Muscle of back (tissue), 11 donors: ENCODE data around the gene CDHR2. TPM values are rescaled to one million over a fixed set of nuclear protein-coding genes. Genes with fewer than 3 reads are reported as not detected.

ENCODE experiments used
- DNase-seq, 3 donors: peaks; one replicate each; pipeline versions ENCODE4 v3.0.0 to v3.0.0-alpha.2; 2013
- polyA plus RNA-seq, 10 donors: library from polyadenylated mRNA; unstranded; fragments of 120-200 nt; gene quantifications; one replicate each; pipeline ENCODE4 v1.2.1, GENCODE V29; 2013; ENCODE audit not compliant: insufficient read length in 10 of 10

CDHR2 gene
- polyA plus RNA-seq, 10 donors, result 0.27 to 0.88 (median 0.49) TPM; not detected in 2

DNA sequence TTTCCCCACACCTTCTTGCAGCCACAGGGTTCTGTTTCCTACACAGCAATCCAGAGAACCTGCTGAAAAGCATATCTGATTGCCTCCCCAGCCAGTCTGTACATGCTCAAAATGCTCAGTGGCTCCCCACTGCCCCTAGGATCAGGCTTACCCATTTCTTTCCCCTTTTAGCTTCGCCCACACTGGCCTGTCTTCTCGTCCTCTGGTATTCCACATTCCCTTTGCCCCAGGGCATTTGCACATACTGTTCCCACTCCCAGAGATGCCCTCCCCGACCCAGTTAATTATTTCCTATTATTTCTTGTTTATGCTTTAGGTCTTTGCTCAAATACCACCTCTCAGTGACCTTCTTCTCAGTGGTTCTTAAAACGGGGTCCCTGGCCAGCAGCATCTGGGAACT lies 91.5 kb downstream of the CDHR2 start:
- no peak for DNase-seq

GRCh38 chr5:176642675-176643490 lies 93.7 kb downstream of the CDHR2 start:
- DNase-seq, result no peak

DNA sequence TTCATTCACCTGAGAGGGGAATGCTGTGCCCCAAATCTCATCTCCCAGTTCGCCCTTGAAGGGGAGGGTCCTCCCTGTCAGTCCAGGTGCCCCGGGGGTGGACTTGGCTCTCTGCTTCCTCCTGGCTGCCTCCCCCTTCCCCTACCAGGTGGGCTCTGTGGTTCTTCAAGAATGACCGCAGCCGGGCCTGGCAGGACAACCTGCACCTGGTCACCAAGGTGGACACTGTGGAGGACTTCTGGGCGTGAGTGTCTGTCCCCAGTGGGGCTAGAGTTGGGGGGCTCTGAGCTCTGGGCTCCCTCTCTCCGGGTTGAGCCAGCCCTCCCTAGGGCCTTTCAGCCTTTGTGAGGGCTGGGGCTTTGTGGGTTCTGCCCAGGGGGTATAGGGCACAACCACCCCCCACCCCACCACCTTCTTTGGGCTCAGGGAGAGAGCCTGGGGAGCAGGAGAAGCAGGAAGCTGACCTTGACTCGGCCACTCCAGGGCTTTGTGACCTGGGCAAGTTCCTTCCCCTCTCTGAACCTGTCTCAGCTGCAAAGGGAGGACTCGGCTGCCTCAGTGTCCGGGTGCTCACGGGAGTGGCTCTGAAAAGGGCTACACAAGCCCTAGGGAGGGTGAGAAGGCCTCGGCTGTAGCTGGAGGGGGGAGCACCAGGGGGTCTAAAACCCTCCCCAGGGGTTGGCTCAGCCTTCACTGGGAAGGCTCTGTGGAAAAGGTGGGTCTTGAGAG lies 94.5 kb downstream of the CDHR2 start:
- no peak for DNase-seq

DNA sequence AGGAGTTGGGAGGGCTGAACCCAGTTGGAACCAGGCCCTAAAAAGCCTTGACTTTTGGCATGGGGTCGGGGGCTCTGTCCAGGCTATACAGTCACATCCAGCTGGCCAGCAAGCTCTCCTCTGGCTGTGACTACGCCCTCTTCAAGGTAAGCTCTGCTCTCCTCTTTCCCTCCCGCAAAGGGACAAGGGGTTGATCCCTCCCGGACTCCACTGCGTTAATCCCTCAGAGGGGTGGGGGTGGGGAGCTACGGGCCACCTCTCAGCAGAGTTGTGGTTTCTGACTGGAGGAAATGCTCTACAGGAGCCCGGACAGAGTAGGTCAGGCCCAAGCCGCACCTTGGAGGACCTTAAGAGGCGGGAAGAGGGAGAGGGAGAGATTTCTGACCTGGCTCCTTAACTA lies 95.2 kb downstream of the CDHR2 start:
- no peak for DNase-seq

DNA sequence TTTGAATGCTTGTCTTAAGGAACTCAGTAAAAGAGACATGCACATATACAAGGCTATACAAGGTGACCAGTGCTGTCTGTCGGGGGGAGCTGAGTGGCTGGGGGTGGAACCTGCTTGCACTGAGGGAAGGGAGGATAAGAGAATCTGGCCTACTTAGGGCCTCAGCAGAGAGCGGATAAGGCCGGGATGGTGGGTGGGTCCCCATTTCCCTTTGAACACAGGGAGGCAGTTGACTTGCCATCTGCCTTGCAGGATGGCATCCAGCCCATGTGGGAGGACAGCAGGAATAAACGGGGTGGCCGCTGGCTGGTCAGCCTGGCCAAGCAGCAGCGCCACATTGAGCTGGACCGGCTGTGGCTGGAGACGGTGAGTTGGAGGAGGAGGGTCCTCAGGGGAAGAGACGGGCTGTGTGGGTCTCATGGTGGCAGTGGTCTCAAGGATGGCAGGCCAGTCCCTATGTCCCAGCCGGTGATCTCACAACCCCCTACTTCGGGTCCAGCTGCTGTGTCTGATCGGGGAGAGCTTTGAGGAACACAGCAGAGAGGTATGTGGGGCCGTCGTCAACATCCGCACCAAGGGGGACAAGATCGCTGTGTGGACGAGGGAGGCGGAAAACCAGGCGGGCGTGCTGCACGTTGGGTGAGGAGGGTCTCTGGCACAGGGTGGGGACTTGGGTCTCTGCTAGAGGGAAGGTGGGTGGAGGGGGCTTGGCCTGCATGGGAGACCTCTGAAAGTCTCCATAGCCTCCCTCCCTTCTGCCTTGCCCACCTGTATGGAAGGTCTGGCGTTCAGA lies 95.9 kb downstream of the CDHR2 start:
- no peak for DNase-seq

Other genes starting within 250 kb of the CDHR2 start
- 10 to 100 TPM; 53.6 to 69.0 (median 58.6) TPM for gene KIAA1191, start 187.6 kb upstream of the CDHR2 start, polyA plus RNA-seq
- 10 to 100 TPM in 6 of 10 donors, 1 to 10 TPM in 4; 8.6 to 13.6 (median 10.9) TPM for gene ARL10, start 183.9 kb upstream of the CDHR2 start, polyA plus RNA-seq
- 10 to 100 TPM; 21.6 to 34.0 (median 28.2) TPM for gene NOP16, start 160.7 kb upstream of the CDHR2 start, polyA plus RNA-seq
- gene HIGD2A, start 160.6 kb upstream of the CDHR2 start, polyA plus RNA-seq, result 100 to 1,000 TPM; 129 to 183 (median 157) TPM
- gene CLTB, start 132.8 kb upstream of the CDHR2 start, polyA plus RNA-seq, result 10 to 100 TPM; 42.0 to 67.1 (median 50.2) TPM
- gene FAF2, start 101.0 kb upstream of the CDHR2 start, polyA plus RNA-seq, result 10 to 100 TPM; 22.9 to 33.3 (median 27.4) TPM
- 10 to 100 TPM; 22.0 to 48.4 (median 27.0) TPM for gene RNF44, start 11.9 kb upstream of the CDHR2 start, polyA plus RNA-seq
- gene GPRIN1, start 60.8 kb downstream of the CDHR2 start, polyA plus RNA-seq, result 1 to 10 TPM in 3 of 10 donors, under 1 TPM in 7; 0.38 to 4.1 (median 0.63) TPM
- gene SNCB, start 81.2 kb downstream of the CDHR2 start, polyA plus RNA-seq, result under 1 TPM in 1 of 10 donors, not detected in 9; 0.15 TPM
- under 1 TPM in 2 of 10 donors, not detected in 8; 0.05 to 0.17 TPM for gene EIF4E1B, start 81.3 kb downstream of the CDHR2 start, polyA plus RNA-seq
- 10 to 100 TPM; 23.7 to 34.3 (median 27.7) TPM for gene TSPAN17, start 98.1 kb downstream of the CDHR2 start, polyA plus RNA-seq